LNCAP (cell line): ENCODE results near the gene MELTF.

ENCODE experiments used
- TF ChIP-seq, protein P1 (sequence below): fragments of 450-650 bp; IDR thresholded peaks from 2 replicates; pipeline ENCODE4 v1.5.1; 2017; ENCODE audit warnings: mild to moderate bottlenecking

The MELTF gene

DNA sequence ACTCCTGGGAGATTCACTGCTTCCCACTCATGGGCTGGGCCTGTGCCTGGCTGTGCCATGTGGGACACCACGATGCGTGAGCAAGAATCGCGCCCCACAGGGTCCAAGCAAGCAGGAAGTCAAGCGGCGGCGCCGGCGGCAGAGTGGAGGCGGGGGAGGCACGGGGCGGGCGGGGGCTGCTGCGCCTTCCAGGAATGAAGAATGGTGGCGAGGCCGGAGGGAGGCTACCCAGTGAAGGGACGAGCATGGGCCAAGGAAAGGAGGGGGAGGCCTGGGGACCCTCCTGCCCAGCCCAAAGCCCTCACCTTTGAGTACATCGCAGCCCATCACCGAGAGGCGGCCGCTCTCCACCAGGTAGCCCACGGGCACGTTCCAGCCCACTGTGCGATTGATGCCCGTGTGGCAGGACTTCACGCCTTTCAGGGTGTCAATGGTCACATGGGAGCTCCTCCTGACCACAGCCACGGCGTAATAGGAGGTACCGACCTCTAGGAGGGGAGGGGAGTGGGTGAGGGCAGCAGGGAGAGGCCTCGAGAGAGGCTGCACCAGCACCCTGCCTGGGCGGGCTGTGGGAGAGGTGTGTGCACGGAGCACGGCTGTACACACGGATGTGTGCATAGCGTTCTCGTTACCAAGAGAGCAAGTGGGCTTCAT, 5.5 kb downstream of the MELTF start:
- TF ChIP-seq, protein P1, sequence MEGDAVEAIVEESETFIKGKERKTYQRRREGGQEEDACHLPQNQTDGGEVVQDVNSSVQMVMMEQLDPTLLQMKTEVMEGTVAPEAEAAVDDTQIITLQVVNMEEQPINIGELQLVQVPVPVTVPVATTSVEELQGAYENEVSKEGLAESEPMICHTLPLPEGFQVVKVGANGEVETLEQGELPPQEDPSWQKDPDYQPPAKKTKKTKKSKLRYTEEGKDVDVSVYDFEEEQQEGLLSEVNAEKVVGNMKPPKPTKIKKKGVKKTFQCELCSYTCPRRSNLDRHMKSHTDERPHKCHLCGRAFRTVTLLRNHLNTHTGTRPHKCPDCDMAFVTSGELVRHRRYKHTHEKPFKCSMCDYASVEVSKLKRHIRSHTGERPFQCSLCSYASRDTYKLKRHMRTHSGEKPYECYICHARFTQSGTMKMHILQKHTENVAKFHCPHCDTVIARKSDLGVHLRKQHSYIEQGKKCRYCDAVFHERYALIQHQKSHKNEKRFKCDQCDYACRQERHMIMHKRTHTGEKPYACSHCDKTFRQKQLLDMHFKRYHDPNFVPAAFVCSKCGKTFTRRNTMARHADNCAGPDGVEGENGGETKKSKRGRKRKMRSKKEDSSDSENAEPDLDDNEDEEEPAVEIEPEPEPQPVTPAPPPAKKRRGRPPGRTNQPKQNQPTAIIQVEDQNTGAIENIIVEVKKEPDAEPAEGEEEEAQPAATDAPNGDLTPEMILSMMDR, result no peak

DNA sequence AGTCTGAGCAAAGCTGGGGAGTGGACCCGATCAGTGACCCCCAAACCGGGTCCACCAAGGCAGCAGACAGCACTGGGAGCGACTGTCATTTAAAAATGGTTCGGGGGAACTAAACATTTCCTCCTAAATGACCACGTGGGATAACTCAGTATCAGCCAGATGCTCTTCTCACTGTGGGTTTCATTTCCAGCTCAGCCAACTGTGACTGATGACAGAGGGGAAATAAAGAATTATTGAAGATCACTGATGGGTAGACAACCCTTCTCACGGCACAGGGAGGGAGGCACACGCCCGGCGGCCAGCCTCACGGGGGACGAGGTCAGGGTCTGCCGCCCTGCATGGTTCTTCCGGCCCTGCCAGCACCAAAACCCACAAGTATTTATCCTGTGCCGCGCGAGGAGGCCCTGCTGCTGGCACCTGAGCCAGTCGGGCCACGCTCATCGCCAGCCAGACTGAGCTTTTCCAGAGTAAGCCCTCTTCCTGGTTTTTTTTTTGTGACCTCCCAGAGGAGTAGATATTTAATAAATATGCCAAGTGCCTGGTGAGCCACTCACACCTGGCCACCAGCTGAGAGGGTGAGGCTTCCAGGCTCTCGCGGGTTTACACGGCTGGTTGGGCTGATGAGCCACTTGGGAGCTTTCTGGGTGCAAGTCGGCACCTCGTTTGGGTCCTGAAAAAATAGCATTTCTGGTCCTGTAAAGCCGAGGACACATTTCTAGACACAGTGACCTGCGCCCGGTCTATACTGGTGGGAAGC, 6.2 kb downstream of the MELTF start:
- TF ChIP-seq, protein P1, result no peak

DNA sequence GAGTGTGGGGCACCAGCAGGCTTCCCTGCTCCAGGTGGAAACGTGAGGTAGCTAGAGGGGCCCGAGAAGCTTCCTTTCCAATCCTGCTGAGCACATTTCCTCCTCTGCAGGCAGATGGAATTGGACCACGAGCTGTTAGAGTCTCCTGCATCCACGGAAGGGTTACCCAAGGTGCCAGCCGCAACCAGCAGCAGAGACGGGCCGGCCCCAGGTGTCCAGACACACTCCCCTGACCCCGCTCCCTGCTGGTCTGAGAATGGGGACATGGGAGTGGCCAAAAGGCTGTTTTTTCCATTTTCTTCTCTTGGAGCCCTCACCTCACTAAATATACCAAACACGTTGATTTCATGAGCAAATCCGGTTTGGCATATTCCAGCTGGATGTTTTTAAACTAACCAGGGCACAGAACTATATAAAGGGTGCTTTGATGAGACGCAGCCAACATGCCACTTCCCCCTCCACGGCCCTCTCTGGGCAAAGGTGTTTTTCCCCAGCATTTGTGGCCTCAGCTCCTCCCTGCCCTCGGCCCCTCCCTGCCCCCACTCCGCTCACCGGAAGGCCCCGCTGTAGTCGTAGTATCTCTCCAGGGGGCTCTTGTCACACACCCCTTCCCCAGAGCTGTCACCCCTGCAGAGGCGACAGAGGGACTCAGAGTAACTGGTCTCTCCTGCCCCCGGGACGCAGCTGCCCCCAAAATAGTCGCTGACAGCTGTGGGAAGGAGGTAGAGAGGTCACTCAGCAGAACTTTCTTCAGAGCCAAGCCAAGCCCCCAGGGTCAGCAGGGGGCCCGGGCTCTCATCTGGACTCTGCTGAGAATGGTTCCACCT, 7.0 kb downstream of the MELTF start:
- TF ChIP-seq, protein P1, result no peak

DNA sequence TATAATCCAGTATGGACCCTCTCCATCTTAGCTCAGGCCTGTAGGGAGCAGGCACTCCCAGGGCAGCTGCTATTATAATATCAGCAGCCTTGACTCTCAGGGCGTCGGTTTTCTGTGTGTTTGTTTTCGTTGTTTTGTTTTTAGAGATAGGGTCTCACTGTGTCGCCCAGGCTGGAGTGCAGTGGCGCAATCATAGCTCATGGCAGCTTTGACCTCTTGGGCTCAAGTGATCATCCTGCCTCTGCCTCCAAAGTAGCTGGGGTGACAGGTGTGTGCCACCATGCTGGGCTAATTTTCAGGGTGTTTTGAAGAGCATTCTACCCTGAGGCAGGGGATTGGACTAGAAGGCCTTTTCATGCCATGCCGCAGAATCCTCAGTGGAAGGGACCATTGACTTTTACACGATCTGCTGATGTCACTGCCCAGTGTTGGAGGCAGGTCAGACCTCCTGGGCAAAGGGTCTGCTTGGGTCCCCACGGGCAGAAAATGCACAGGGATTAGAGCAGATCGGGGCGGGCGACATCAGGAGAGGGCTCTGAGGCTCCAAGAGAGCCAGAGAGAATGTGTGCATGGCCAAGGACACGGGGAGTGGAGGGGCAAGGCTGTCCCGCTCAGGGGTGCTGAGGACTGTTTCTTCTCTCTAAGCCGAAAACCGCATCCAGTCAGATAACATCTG, 7.8 kb downstream of the MELTF start:
- TF ChIP-seq, protein P1, result no peak

DNA sequence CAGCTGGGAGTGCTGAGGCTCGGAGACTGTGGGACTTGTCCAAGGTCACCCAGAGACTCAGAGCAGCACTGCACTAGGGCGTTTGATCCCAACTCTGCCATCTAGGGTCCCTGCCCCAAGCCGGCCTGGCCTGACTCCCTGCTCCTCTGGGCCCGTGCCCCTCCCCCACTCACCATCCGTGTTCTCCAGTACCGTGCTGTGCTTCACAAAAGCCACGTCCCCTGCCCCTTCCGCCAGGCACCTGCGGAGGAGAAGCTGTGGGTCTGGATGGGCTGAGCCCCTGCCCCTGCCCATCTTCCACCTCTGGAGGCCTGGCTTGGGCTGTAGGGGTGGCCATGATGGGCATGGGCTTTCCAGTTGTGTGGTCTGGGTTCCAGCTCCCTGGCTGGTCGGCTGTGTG, 8.4 kb downstream of the MELTF start:
- TF ChIP-seq, protein P1, result no peak

DNA sequence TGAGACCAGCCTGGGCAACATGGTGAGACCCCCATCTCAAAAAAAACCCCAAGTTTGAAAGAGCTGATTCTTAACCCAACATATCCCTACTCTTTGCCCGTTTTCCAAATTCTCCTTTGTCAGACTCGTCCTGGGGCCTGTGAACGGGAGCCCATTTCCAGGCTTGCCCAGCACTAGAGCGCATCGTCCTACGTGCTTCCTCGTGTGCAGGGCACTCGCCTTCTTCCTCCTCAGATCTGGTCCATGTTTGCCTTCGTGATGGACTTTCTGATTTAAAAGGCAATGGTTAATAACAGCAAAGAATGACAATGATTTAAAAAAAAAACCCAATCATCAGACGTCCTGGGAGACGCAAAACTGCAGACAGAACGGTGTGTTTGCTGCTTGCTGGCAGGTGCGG, 10.1 kb downstream of the MELTF start:
- TF ChIP-seq, protein P1, result no peak

DNA sequence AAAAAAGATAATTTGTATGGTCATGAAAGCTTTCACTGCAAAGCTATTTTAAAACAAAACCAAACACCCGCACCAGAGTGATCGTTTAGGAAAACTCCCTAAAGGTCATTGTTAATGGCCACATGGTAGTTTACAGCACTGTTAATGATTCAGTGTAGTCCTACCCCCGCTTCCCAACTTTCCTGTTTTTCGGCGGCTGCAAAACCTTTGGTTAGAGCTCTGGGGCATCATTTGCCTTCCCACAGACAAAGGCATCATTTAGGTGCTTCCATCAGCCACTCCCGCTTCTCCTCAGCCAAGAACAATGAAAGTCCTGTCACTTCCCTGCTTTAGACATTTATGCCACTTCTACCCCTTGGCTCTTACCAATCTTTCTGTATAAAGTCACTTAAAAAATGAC, 10.6 kb downstream of the MELTF start:
- TF ChIP-seq, protein P1, result no peak
